GM19099 (cell line): ENCODE measurements around the gene EPHB2.

Experiments
- POLR2A ChIP-seq: IDR thresholded peaks from 3 replicates; pipeline ENCODE4 v1.6.1; 2011; ENCODE audit warnings: low read depth; ENCODE audit not compliant: insufficient read length; ENCODE audit errors: extremely low read depth

Gene EPHB2

DNA sequence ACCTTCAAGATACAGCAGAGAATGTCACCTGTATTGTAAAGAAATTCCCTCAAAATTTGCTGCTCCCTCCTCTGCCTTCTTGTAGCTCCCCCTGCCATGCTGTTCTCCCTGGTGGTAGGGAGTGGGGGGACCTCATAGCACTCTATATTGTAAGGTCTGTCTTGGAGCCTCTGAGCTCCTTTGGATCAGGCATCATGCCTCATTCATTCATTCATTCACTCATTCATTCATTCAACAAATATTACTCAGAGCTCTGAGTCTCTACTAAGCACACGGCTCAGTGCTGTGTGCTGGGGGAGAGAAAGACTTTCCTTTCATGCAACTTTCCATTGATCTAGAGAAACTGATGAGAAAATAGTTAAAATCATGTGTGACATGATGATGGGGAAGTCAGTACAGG is 27.1 kb upstream of the EPHB2 start:
- no peak for TF ChIP-seq POLR2A

DNA sequence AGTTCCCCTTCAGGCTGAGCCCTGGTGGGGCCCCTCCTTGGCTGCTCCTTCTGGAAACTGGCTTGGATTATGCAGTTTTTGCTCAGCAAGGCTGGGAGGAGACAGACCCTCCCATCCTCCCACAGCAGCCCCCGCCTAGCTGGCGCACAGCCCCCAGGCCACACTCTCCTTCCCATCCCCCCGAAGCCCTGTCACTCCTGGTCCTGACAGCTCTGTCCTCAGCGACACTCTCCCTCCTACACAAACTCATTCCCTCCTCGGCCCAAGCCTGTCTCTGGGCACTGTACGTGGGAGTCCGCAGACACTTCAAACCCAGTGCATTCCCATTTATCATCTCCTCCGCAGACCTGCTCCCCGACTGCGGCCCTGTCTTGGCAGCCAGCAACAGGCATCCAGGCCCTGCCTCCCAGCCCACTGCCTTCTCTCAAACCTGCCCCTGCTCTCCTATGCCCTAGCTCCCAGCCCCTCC is 25.0 kb upstream of the EPHB2 start:
- no peak for TF ChIP-seq POLR2A

DNA sequence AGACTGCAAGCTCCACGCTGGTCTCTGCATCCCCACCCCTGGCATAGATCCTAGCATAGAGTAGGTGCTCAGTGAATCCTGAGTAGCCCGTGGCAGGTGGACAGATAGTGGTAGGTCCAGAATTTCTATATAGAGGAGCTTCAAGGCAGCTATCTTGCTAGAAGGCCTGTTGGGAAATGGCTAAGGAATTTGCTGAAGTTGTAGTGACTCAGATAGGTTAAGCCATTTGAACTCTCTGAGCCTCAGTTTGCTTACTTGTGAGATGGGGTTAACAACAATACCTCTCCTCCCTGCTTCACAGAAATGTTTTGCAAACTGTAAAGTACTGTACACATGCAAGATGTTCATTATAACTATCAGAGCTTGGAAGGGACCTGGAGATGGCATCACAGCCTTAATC is 23.4 kb upstream of the EPHB2 start:
- TF ChIP-seq POLR2A: no peak

DNA sequence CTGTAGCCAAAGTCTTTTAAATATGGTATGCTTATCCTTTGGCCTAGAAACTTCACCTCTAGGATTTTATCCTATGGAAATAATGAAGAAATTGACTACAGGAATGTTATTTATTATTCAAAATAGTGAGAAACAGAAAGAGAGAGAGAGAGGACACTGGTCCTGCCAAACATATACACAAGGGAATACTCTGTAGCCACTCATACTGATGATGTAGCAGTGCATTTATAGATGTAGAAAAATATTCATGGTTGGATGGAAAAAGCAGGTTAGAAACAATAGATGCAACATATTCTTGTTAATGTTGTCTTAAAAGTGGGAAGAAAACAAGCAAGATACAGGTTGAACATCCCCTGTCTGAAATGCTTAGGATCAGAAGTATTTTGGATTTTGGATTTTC is 22.2 kb upstream of the EPHB2 start:
- no peak for TF ChIP-seq POLR2A

DNA sequence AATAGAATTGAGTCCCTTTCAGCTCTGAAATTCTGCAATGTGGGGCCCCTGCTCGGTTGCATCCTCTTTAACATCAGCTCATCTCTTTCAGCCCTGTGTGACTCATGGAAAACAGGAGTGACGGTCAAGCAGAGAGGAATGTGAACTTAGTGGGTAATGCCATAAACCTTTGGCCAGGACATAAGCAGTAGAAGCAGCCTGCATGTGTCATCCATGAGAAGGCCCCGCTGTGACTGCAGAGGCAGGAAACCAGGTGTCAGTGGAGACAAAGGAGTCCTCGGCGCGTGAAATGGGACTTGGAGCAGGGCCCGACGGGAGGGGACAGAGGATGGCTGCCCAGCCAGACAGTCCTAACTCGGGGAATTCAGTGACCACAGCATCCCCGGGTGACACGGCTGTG is 21.1 kb upstream of the EPHB2 start:
- TF ChIP-seq POLR2A: no peak

DNA sequence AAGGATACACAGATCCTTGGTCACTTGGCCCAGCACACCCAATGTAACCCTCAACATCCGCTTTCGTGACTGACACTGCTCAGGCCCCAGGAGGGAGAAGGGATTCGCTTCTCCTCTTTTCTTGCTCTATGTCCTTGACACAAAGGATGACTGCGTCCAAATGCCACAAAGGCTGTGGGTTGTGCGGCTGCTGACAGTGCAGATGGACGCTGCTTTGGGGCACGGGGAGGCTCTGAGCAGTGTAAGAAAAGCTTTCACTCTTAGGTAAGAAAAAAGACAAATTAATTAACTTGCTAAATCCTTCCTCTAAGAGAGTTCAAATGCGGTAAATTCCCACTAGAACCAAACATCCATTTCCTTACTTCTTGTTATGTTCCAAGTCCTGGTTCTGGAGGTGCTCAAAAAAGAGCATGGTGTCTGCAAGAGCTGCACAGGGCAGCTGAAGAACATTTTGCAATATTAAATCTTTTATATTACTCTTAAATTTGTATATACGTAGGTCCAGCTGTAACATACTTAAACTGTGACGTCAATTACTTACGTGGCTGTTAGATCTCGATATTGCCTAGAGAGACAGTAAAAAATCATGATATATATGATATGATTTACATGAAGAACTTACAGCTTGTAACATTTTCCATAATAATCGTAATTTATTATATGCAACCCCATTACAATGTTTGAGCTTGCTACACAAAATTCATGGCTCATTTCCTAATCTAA is 19.4 kb upstream of the EPHB2 start:
- TF ChIP-seq POLR2A: no peak

DNA sequence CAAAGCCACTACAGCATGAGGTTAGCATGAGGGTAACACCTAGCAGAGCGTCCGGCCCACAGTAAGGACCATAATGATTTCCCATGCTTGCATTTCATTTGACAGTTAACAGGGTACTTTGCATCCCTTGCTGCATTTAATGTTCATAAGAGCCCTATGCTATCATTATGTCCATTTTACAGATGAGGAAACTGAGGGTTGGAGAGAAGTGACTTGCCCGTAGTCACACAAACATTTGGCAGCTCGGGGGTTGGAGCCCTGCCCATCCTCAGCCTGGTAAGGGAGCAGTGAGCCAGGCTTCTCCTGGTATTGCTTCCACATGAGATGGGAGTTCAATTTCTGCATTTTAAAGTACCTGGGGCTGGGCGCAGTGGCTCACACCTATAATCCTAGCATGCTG is 16.5 kb upstream of the EPHB2 start:
- TF ChIP-seq POLR2A: no peak

DNA sequence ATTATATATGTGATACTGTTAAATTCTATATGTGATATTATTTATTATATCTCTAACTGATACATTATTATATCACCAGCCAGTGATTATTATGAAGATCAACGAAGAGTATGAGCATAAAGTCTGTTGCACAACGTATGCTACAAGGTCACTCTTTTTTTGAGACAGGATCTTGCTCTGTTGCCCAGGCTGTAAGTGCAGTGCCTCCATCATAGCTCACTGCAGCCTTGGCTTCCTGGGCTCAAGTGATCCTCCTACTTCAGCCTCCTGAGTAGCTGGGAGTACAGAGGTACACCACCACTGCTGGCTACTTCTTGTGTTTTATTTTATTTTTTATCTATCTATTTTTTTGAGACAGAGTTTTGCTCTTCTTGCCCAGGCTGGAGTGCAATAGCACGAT is 14.0 kb upstream of the EPHB2 start:
- TF ChIP-seq POLR2A: no peak

DNA sequence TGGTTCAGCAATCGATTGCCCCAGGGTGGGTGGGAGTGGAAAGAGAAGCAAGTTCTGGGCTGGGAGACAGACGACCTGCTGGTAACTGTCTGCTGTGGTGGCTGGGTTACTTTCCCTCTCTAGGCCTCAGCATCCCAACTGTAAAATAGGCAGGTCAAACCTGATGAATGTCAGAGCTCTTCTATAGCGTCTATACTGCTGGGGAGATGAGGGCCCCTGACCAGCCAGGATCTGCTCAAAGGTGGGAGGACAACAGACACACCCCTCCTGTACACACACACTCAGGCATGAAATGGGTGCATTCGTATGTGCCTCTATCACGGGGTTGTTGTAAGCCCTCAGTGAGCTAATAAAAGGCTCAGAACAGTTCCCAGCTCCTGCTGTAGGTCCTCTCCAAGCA is 12.7 kb upstream of the EPHB2 start:
- TF ChIP-seq POLR2A: no peak

DNA sequence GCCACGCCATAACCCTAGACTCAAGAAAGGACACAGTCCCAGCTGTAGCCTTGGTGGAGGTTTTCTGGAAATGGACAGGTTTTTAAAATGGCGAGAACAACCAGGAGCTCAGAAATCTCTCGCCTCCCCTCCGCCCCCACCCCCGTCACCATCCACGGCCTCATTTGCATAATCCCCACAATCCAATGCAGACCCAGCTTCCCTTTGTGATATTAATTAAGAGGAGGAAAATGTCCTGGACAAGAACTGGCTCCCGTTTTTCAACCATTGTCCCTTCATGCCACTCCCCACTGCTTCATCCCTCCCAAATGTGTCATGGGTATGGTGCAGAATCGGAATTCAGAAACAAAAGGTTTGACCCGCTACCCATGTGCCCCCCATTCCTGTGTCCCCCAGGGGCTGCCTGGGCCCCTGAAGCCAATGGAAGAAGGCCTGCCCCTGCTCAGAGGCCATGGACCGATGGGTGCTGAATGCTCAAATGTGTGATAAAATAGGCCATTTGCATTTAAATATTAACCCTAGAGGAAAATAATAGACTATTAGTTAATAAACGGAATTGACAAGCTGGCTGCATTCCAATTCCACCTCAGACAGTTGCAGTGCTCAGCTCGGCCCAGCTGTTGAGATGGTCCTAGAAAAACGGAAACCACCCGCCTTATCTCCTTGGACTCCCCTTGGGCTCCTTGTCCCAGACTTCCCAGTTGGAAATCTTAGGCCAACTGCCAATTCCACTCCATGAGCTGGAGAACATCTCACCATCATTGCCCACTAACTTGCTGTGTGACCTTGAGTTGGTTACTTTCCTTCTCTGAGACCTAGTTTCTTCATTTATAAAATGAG is 10.7 kb upstream of the EPHB2 start:
- no peak for TF ChIP-seq POLR2A

DNA sequence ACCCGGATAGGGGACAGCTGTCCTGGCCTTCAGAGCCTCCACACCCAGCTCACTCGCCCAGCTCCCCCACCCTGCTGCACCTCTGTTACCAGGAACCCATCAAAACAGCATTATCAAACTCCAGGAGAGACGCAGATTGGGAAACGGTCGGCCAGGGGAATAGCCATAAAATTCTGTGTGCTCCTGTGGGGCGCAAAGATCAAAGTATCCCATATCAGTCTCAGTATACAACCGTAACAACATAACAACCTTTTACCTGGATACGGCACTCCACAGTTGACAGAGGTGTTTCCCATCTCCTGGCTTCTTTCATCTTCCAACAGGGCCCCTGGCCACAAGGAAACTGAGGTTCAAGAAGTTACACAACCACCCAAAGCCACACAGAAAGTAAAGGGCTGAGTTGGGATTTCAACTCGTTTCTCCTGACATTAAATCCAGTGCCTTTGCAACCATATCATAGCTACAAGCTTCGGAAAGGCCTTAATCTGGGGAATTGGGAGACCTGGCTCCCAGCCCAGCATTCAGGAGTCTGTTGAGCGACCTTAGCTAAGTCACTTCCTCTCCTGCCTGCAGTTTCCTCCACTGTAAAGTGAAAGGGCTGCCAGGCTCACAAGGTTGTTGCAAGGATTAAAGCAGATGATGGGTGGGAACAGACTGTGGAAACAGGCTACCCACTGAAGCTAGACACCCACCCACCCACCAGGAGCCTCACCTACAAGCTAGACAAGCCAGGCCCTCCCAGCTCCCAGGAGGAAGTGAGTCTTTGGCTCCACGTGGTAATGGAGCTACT is 8.1 kb upstream of the EPHB2 start:
- TF ChIP-seq POLR2A: no peak

DNA sequence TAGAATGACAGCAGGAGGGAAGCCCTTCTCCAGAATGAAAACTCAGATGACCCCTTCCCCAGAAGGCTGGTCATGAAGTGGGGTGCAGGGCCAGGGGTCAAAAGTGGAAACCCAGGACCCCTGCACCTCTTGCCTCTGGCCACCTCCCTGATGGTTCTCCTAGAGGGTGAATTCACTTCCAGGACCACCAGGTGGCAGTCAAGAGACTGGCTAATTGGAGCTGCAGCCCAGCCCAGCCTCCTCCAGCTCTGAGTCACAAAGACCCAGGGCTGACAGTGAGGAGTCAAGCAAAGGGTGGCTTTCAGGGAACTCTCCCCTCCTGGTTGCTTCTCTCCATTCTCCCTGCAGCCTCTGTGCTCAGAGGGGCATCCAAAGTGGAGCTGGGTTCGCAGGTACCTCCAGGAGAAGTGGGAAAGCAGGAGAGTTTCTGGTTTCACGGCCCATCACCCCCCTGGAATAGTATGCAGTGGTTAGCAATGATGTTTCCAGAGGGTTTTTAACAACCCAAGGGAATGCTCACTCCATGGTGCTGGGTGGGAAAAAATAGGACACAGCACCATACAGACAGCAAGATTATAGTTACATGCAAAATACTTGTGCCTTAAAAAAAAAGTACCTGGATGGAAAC is 6.1 kb upstream of the EPHB2 start:
- TF ChIP-seq POLR2A: no peak

DNA sequence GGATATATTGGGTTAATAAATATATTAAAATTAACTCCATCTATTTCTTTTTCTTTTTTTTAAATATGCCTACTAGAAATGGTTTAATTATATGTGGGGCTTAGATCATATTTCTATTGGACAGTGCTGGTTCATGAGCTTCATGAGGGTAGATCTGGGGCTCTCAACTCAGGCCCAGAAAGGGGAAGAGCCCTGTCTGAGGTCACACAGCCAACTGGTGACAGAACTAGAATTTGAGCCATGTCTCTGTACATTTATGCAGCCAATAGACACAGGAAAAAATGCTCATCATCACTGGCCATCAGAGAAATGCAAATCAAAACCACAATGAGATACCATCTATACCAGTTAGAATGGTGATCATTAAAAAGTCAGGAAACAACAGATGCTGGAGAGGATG is 5.1 kb upstream of the EPHB2 start:
- TF ChIP-seq POLR2A: no peak

DNA sequence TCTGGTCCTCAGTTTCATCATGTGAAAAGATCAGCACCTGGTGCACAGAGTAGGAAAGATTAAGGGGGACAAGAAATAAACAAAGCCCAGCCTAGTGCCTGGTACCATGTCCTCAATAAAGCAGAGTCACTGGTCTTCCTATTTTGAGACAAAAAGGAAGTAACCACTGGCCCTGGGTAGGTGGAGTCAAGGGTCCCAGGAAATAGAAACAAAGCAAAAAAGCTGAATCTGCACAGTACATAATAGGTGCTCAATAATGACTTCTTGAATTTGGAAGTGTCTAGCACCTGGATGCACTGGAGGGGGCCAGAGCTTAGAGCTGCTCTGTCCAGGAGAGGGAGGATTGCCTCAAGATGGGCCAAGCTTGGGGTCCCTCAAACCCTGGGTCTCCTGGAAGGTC is 1.9 kb upstream of the EPHB2 start:
- no peak for TF ChIP-seq POLR2A

DNA sequence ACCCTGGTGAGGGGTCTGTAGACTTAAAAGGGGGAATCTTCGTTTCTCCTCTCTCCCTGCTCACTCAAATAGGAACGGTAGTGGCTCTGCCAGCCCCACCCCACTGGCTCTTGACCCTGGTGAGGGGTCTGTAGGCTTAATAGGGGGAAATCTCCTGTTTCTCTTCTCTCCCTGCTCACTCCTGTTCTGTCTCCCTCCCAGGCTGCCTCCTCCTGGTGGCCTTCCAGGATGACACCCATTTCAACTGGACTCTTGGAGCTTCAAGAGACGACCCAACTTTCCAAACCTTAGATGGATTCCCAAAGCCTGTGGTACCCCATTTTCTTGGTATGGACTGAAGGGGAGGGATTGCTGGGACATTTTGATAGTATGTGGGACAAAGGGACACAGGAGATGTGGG is 1.4 kb upstream of the EPHB2 start:
- no peak for TF ChIP-seq POLR2A
